ENCODE measurements around the gene SYT15B. TPM values are rescaled to one million over a fixed set of nuclear protein-coding genes. Genes with fewer than 3 reads are reported as not detected.
A peak's percentile ranks its signal among the peaks of the same experiment; 100 is the strongest.
"Not testable (repeated sequence)": the region's sequence is repeated elsewhere in the genome, so short reads cannot be mapped to it uniquely, and the experiment has no call there.

SYT15B gene
- total and polyA plus RNA-seq, 2 donors (not counting 3 experiments of a cell fraction or from before 2014, with no cell fraction given), result 0.08 TPM; not detected in 1

GRCh38 chr10:47751821-47752220 lies 11.6 kb downstream of the SYT15B start:
- H3K27me3 ChIP-seq (ENCODE audit: control insufficient read depth in 2 of 2, insufficient read depth in 2 of 2, low read length in 2 of 2); H3K9me1 ChIP-seq (replicated peaks; ENCODE audit: control insufficient read depth, extremely low read depth, insufficient read depth, low read length); FAIRE-seq; dilution Hi-C loops (cut with MboI; ENCODE audit: extremely low pct_ligation_motif_present, low sequenced_read_pairs); POLR2A ChIA-PET; DNase-seq (ENCODE audit: low read depth, low spot score); CTCF ChIA-PET; intact Hi-C loops (cut with micrococcal nuclease); H3K4me3 ChIP-seq (replicated peaks in 1 of 3; ENCODE audit: insufficient read depth in 1 of 3, low read depth in 1 of 3, low read length in 3 of 3); H2AFZ ChIP-seq (ENCODE audit: low read depth, low read length); H3K36me3 ChIP-seq (ENCODE audit: control insufficient read depth in 2 of 2, extremely low read depth in 1 of 2, insufficient read depth in 2 of 2, low read length in 2 of 2); H3K9me3 ChIP-seq (replicated peaks; ENCODE audit: control insufficient read depth, insufficient read depth, low read length); H3K9ac ChIP-seq (replicated peaks; ENCODE audit: extremely low read depth, insufficient read depth, low read length); BruUV-seq (replicated peaks); H3K4me2 ChIP-seq (ENCODE audit: insufficient read depth, low read length); H3K79me2 ChIP-seq (ENCODE audit: control insufficient read depth, insufficient read depth, low read length); H3K27ac ChIP-seq (ENCODE audit: insufficient read depth, low read depth, low read length); H4K20me1 ChIP-seq (replicated peaks; ENCODE audit: control insufficient read depth, extremely low read depth, insufficient read depth, low read length); H3K4me1 ChIP-seq (ENCODE audit: control insufficient read depth, extremely low read depth, insufficient read depth, low read length): not testable (repeated sequence)

DNA sequence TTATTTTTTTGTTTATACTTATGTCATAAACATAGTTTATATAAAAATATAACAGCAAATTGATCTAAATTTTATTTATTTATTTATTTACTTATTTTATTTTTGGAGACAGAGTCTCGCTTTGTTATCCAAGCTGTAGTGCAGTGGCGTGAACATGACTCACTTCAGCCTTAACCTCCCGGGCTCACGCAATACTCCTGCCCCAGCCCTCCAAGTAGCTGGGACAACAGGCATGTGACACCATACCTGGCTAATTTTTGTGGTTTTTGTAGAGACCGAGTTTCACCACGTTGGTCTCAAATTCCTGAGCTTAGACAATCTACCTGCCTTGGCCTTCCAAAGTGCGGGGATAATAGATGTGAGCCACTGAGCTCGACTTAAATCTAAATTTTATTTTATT lies 13.0 kb downstream of the SYT15B start:
- dilution Hi-C loops (cut with MboI; ENCODE audit: extremely low pct_ligation_motif_present, low sequenced_read_pairs); H3K79me2 ChIP-seq (ENCODE audit: control insufficient read depth, insufficient read depth, low read length): not testable (repeated sequence)

GRCh38 chr10:47746780-47747376 lies 16.5 kb downstream of the SYT15B start:
- H4K20me1 ChIP-seq (replicated peaks; ENCODE audit: control insufficient read depth, extremely low read depth, insufficient read depth, low read length); H3K27ac ChIP-seq (ENCODE audit: insufficient read depth, low read depth, low read length); FAIRE-seq; H3K9ac ChIP-seq (replicated peaks; ENCODE audit: extremely low read depth, insufficient read depth, low read length); POLR2A ChIA-PET; dilution Hi-C loops (cut with MboI; ENCODE audit: extremely low pct_ligation_motif_present, low sequenced_read_pairs); H3K9me1 ChIP-seq (replicated peaks; ENCODE audit: control insufficient read depth, extremely low read depth, insufficient read depth, low read length); H3K79me2 ChIP-seq (ENCODE audit: control insufficient read depth, insufficient read depth, low read length); H3K36me3 ChIP-seq (ENCODE audit: control insufficient read depth in 2 of 2, extremely low read depth in 1 of 2, insufficient read depth in 2 of 2, low read length in 2 of 2); H3K4me3 ChIP-seq (replicated peaks in 1 of 3; ENCODE audit: insufficient read depth in 1 of 3, low read depth in 1 of 3, low read length in 3 of 3); intact Hi-C loops (cut with micrococcal nuclease); H3K9me3 ChIP-seq (replicated peaks; ENCODE audit: control insufficient read depth, insufficient read depth, low read length); H3K4me2 ChIP-seq (ENCODE audit: insufficient read depth, low read length); CTCF ChIA-PET; H3K27me3 ChIP-seq (ENCODE audit: control insufficient read depth in 2 of 2, insufficient read depth in 2 of 2, low read length in 2 of 2); H2AFZ ChIP-seq (ENCODE audit: low read depth, low read length); BruUV-seq (replicated peaks); H3K4me1 ChIP-seq (ENCODE audit: control insufficient read depth, extremely low read depth, insufficient read depth, low read length): not testable (repeated sequence)
- peak; percentile 46 for DNase-seq (ENCODE audit: low read depth, low spot score)

More for the DNA sequence above, 13.0 kb downstream of the SYT15B start:
- H2AFZ ChIP-seq (ENCODE audit: low read depth, low read length); H4K20me1 ChIP-seq (replicated peaks; ENCODE audit: control insufficient read depth, extremely low read depth, insufficient read depth, low read length); POLR2A ChIA-PET; H3K9me1 ChIP-seq (replicated peaks; ENCODE audit: control insufficient read depth, extremely low read depth, insufficient read depth, low read length); H3K4me3 ChIP-seq (replicated peaks in 1 of 3; ENCODE audit: insufficient read depth in 1 of 3, low read depth in 1 of 3, low read length in 3 of 3); H3K9ac ChIP-seq (replicated peaks; ENCODE audit: extremely low read depth, insufficient read depth, low read length); FAIRE-seq; CTCF ChIA-PET; DNase-seq (ENCODE audit: low read depth, low spot score); H3K4me1 ChIP-seq (ENCODE audit: control insufficient read depth, extremely low read depth, insufficient read depth, low read length); H3K27me3 ChIP-seq (ENCODE audit: control insufficient read depth in 2 of 2, insufficient read depth in 2 of 2, low read length in 2 of 2); intact Hi-C loops (cut with micrococcal nuclease); BruUV-seq (replicated peaks); H3K4me2 ChIP-seq (ENCODE audit: insufficient read depth, low read length); H3K9me3 ChIP-seq (replicated peaks; ENCODE audit: control insufficient read depth, insufficient read depth, low read length); H3K36me3 ChIP-seq (ENCODE audit: control insufficient read depth in 2 of 2, extremely low read depth in 1 of 2, insufficient read depth in 2 of 2, low read length in 2 of 2); H3K27ac ChIP-seq (ENCODE audit: insufficient read depth, low read depth, low read length): not testable (repeated sequence)

DNA sequence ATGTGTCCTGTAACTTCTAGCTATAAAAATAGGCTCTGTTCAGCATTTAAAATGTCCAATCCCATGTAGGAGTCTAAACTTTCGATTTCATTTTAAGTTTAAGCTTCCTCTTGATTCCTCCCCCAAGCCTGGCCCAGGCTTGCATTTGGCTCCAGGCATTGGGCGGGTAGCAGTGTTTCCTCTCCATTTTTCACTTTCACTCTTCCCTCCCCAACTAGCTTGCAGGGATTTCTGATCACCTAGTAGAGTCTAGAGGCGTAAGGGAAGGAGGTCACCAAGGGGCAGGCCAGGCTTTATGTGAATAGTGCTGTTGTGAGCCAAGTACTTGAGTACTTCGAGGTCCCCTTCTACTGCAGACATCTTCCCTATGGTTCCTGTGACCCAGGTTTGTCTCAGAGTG lies 18.5 kb downstream of the SYT15B start:
- H3K36me3 ChIP-seq (ENCODE audit: control insufficient read depth in 2 of 2, extremely low read depth in 1 of 2, insufficient read depth in 2 of 2, low read length in 2 of 2); H3K4me2 ChIP-seq (ENCODE audit: insufficient read depth, low read length); dilution Hi-C loops (cut with MboI; ENCODE audit: extremely low pct_ligation_motif_present, low sequenced_read_pairs); FAIRE-seq; CTCF ChIA-PET; H3K79me2 ChIP-seq (ENCODE audit: control insufficient read depth, insufficient read depth, low read length); H3K9me1 ChIP-seq (replicated peaks; ENCODE audit: control insufficient read depth, extremely low read depth, insufficient read depth, low read length); H3K27ac ChIP-seq (ENCODE audit: insufficient read depth, low read depth, low read length); H3K4me3 ChIP-seq (replicated peaks in 1 of 3; ENCODE audit: insufficient read depth in 1 of 3, low read depth in 1 of 3, low read length in 3 of 3); POLR2A ChIA-PET; BruUV-seq (replicated peaks); DNase-seq (ENCODE audit: low read depth, low spot score); H3K27me3 ChIP-seq (ENCODE audit: control insufficient read depth in 2 of 2, insufficient read depth in 2 of 2, low read length in 2 of 2); H3K9ac ChIP-seq (replicated peaks; ENCODE audit: extremely low read depth, insufficient read depth, low read length); intact Hi-C loops (cut with micrococcal nuclease); H3K4me1 ChIP-seq (ENCODE audit: control insufficient read depth, extremely low read depth, insufficient read depth, low read length); H3K9me3 ChIP-seq (replicated peaks; ENCODE audit: control insufficient read depth, insufficient read depth, low read length); H2AFZ ChIP-seq (ENCODE audit: low read depth, low read length); H4K20me1 ChIP-seq (replicated peaks; ENCODE audit: control insufficient read depth, extremely low read depth, insufficient read depth, low read length): not testable (repeated sequence)

Data from endothelial cell of umbilical vein (primary cell).